Measurements from ENCODE around the gene BTBD8.

GRCh38 chr1:92218559-92218958, 138.4 kb downstream of the BTBD8 start:
- TF ChIP-seq CTCF (IDR thresholded peaks at IDR 0.05) (no peak), EZH2 (IDR thresholded peaks at IDR 0.05) (no peak), EZH2phosphoT487 (IDR thresholded peaks at IDR 0.05) (no peak)

All from neural progenitor cell (in vitro differentiated cells).